ENCODE measurements around the gene SEL1L. TPM values are rescaled to one million over a fixed set of nuclear protein-coding genes. Genes with fewer than 3 reads are reported as not detected.

The SEL1L gene
- total and polyA plus RNA-seq, 12 donors: 8.3 to 119 (median 56.0) TPM

DNA sequence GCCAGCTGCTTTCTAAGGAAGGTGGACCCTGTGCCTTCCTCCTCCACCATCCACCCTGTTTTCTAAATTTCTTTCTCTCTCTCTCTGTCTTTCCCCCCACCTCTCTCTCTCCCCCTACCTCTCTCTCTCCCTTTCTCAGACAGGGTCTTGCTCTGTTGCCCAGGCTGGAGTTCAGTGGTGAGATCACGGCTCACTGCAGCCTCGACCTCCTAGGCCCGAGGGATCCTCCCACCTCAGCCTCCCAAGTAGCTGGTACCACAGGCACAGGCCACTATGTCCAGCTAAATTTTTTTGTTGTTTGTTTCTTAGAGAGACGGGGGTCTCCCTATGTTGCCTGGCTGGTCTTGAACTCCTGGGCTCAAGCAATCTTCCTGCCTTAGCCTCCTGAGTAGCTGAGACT, 73.7 kb downstream of the SEL1L start:
- DNase-seq: no peak
- intact Hi-C loops (cut with DNase I): loop anchor here in 1 of 2 donors (5.0 kb wide), 1 partner anchor 188 kb away; no protein-coding TSS in a partner anchor

DNA sequence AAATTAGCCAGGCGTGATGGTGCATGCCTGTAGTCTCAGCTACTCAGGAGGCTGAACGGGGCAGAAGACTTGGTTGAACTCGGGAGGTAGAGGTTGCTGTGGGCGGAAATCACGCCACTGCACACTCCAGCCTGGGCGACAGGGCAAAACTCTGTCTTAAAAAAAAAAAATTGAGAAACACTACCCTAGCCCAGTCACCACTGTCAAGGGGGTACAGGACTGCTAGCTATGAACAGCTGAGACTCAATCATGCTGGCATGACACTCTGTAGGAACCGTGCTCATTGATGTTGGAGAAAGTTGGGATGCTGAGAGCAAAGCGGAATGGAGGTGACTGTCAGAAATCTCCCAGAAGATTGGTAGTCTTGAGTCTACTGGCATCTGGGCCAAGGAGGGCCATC, 75.3 kb downstream of the SEL1L start:
- intact Hi-C loops (cut with DNase I): no loop called here
- Histone ChIP-seq H3K36me3 (replicated peaks in 1 of 2) (no peaks in the 10 kb centered on the region), H3K27ac (no peak overlapping the region), H3K9me3 (replicated peaks in 1 of 3) (no peaks in the 10 kb centered on the region), H3K27me3 (no peaks in the 10 kb centered on the region), H3K4me3 (no peak overlapping the region), H3K4me1 (replicated peaks in 1 of 2) (no peaks in the 10 kb centered on the region)
- DNase-seq: no peak
- WGBS, 4 donors: 92 to 95% (median 94%) methylated on average over 8 of the region's 8 CpGs
- TF ChIP-seq, protein P1, sequence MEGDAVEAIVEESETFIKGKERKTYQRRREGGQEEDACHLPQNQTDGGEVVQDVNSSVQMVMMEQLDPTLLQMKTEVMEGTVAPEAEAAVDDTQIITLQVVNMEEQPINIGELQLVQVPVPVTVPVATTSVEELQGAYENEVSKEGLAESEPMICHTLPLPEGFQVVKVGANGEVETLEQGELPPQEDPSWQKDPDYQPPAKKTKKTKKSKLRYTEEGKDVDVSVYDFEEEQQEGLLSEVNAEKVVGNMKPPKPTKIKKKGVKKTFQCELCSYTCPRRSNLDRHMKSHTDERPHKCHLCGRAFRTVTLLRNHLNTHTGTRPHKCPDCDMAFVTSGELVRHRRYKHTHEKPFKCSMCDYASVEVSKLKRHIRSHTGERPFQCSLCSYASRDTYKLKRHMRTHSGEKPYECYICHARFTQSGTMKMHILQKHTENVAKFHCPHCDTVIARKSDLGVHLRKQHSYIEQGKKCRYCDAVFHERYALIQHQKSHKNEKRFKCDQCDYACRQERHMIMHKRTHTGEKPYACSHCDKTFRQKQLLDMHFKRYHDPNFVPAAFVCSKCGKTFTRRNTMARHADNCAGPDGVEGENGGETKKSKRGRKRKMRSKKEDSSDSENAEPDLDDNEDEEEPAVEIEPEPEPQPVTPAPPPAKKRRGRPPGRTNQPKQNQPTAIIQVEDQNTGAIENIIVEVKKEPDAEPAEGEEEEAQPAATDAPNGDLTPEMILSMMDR (IDR thresholded peaks at IDR 0.05): no peak
- TF ChIP-seq POLR2A (IDR thresholded peaks at IDR 0.05): no peak

More for the DNA sequence above, 73.7 kb downstream of the SEL1L start:
- Histone ChIP-seq H3K4me1 (replicated peaks in 1 of 2) (peaks cover 0 to 3% of the 10 kb centered on the region in 2 donors), H3K9me3 (replicated peaks in 1 of 3) (no peaks in the 10 kb centered on the region), H3K27ac (no peak overlapping the region), H3K36me3 (replicated peaks in 1 of 2) (no peaks in the 10 kb centered on the region), H3K4me3 (no peak overlapping the region), H3K27me3 (no peaks in the 10 kb centered on the region)
- WGBS, 4 donors: 82 to 98% (median 89%) methylated on average over 4 of the region's 4 CpGs
- no peak for TF ChIP-seq POLR2A (IDR thresholded peaks at IDR 0.05)
- TF ChIP-seq, protein P1 (IDR thresholded peaks at IDR 0.05): no peak

DNA sequence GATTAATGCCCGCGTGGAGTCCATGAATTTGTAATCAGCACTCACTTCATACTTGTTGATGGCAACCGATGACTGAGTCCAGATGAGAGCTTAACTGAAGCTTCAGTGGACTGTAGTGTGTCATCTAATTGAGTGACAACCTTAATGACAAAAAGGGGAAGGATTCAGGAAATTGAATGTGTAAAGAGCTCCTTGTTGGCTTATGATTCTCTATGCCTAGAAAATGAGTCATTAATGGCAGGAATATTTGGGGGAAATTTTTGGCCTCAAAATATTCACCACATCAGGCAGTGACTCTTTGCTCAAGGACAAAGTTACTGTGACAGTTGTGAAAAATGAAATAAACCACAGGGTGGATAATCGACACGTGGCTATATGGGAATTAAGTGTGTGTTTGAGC, 78.3 kb downstream of the SEL1L start:
- no peaks in the 10 kb centered on the region for H3K4me1 ChIP-seq (replicated peaks in 1 of 2)
- 66 to 82% (median 72%) methylated on average over 5 of the region's 5 CpGs for WGBS, 4 donors
- no peak overlapping the region for H3K27ac ChIP-seq
- intact Hi-C loops (cut with DNase I): no loop called here
- TF ChIP-seq, protein P1 (IDR thresholded peaks at IDR 0.05): no peak
- no peak for TF ChIP-seq POLR2A (IDR thresholded peaks at IDR 0.05)
- H3K36me3 ChIP-seq (replicated peaks in 1 of 2): no peaks in the 10 kb centered on the region
- DNase-seq: no peak
- no peaks in the 10 kb centered on the region for H3K9me3 ChIP-seq (replicated peaks in 1 of 3)
- no peak overlapping the region for H3K4me3 ChIP-seq
- no peaks in the 10 kb centered on the region for H3K27me3 ChIP-seq

DNA sequence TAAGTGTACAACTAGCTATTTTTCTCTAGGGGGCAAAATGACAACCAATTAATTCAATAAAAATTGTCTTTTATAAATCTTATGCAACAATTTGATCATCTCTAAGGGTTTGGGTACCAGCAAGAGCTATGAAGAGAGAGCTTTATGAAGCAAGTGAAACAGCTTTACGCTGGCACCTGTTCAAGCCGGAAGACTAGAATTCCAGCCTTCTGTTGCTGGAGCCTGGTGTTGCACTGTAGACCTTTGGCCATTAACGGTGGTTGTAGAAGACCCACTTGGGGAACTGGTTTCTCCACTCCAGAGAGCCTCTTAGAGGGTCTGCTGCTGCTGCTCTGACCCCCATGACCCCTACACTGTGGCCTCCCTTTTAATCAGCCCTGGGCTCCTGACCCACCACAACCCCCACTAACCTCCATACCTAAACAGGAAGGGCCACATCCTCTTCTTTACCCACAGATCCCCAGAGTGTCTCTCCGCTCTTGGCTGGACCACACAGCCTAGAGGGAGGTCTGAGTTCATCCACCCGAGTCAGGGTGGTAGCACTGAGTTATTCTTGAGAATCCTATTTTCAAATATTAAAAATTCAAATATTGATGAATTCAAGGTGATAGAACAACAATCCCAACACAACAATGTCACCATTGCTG, 79.0 kb downstream of the SEL1L start:
- H3K9me3 ChIP-seq (replicated peaks in 1 of 3): no peaks in the 10 kb centered on the region
- H3K27ac ChIP-seq: no peak overlapping the region
- no peak overlapping the region for H3K4me3 ChIP-seq
- H3K4me1 ChIP-seq (replicated peaks in 1 of 2): no peaks in the 10 kb centered on the region
- intact Hi-C loops (cut with DNase I): loop anchor here in 1 of 2 donors (5.0 kb wide), 1 partner anchor 177 kb away; no protein-coding TSS in a partner anchor
- TF ChIP-seq POLR2A (IDR thresholded peaks at IDR 0.05): no peak
- TF ChIP-seq, protein P1 (IDR thresholded peaks at IDR 0.05): no peak
- H3K27me3 ChIP-seq: no peaks in the 10 kb centered on the region
- 84 to 88% (median 87%) methylated on average over 4 to 5 of the region's 5 CpGs for WGBS, 4 donors
- no peak for DNase-seq
- H3K36me3 ChIP-seq (replicated peaks in 1 of 2): no peaks in the 10 kb centered on the region
